Skeletal muscle satellite cell (primary cell): ENCODE results near the gene RNF126.

ENCODE experiments used
- H3K27me3 ChIP-seq: 2 replicates; pipeline ENCODE4 v1.7.0; 2013; ENCODE audit warnings: low read length; ENCODE audit not compliant: control insufficient read depth, insufficient read depth
- H3K36me3 ChIP-seq: 2 replicates; pipeline ENCODE4 v1.7.0; 2013; ENCODE audit warnings: mild to moderate bottlenecking, control low read depth, low read length; ENCODE audit not compliant: insufficient read depth
- H3K4me1 ChIP-seq: 2 replicates; pipeline ENCODE4 v1.7.0; 2013; ENCODE audit warnings: low read length; ENCODE audit not compliant: control insufficient read depth, insufficient read depth
- H3K4me2 ChIP-seq: 2 replicates; pipeline ENCODE4 v1.7.0; 2013; ENCODE audit warnings: mild to moderate bottlenecking, low read length
- H3K4me3 ChIP-seq: 2 replicates; pipeline ENCODE4 v1.7.0; 2013; ENCODE audit warnings: low read length
- H3K9ac ChIP-seq: 2 replicates; pipeline ENCODE4 v1.7.0; 2013; ENCODE audit warnings: mild to moderate bottlenecking, low read depth, low read length, moderate library complexity
- H3K9me3 ChIP-seq: replicated peaks from 2 replicates; pipeline ENCODE4 v1.7.0; 2013; ENCODE audit warnings: mild to moderate bottlenecking, control low read depth, low read length

Gene RNF126

DNA sequence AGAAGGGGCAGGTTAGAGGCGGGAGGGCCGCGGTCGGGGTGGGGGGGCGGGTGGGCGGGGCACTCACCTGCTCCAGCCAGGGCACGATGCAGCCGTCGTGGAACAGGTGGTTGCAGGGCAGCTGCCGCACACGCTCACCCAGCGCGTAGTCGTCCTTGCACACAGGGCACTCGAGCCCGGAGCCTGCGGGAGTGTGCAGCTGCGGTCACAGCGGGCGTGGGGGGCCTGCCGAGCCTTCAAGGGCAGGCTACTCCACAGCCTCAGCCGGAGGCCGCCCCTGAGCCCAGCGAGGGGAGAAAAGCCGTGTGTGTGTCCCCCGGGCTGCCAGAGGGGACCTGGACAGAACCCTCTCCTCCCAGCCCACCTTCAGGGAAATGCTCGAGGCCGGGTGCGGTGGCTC, 14.7 kb downstream of the RNF126 start:
- Histone ChIP-seq H3K4me3 (no peak overlapping the region), H3K4me2 (no peak overlapping the region), H3K9me3 (no peaks in the 10 kb centered on the region), H3K27me3 (no peaks in the 10 kb centered on the region), H3K36me3 (peaks cover 65% of the 10 kb centered on the region), H3K4me1 (no peaks in the 10 kb centered on the region), H3K9ac (no peak overlapping the region)

DNA sequence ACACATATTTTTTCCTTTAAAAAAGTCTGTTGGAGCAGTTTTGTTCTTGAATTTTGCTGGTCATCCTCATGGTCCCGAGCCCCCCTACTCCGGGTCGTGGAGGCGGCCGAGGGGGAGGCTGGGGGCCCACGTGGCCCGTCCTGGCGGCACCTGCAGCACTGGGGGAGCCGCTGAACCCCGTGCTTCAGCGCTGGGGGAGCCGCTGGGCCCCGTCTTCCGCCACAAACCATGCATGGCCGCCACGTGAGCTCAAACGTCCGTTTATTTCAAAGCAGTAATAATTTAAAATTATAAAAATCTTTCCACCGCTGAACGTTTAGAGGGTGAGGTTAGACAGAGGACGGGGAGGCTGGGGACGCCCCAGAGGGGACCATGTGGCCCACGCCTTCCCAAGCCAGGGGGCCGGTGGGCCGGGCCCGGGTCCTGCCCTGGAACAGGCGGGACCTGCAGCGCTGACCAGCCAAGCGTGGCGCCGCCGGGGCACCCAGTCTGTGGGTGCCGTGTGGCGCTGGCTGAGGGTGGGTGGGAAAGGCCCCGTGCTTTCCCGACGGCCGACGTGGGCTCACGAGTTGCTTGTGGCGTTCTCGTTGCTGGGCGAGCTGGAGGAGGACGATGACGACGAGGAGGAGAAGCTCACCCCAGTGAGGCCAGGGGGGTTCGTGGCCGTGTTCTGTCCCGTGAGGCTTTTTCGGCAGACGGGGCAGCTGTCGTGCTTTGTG, 15.3 kb downstream of the RNF126 start:
- Histone ChIP-seq H3K4me2 (no peak overlapping the region), H3K27me3 (no peaks in the 10 kb centered on the region), H3K4me1 (no peaks in the 10 kb centered on the region), H3K9me3 (no peaks in the 10 kb centered on the region), H3K36me3 (peaks cover 59% of the 10 kb centered on the region), H3K9ac (no peak overlapping the region), H3K4me3 (no peak overlapping the region)

DNA sequence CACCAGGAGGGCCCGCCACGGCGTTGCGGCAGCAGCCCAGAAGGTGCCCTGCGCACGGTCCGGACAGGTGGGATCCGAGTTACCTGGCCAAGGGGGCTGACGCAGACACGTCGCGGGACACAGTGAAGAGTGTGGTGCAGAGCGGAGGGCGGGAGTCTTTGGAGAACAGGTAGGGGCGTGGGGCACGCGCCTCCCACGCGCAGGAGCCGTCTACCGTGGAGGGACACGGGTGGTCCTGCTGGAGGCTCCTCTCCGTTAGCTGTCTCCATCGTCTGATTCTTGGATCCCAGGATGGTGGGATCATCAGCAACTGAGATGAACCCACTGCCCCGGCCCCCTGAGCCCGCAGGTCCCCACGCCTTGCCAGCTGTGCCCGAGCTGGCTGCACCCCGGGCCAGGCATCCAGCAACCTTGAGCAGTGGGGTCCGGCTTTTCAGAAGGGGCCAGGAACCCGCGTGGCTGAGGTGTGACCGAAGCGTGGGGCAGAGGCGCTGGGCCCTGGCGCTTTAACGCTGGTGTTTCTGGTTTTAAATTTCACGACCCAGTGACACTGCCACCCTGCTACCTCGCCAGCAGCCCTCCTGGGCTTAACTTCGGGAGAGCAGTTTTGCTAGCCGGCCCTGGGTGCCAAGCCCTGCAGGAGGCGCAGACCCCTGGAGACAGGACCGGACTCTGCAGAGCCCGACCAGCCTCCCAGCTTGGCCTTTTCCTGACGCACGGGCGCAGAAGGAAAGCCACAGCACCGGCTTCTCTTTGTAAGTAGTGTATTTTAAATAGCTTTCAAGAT, 16.0 kb downstream of the RNF126 start:
- H3K27me3 ChIP-seq = no peaks in the 10 kb centered on the region
- peaks cover 56% of the 10 kb centered on the region for H3K36me3 ChIP-seq
- H3K9ac ChIP-seq = no peak overlapping the region
- no peak overlapping the region for H3K4me2 ChIP-seq
- no peaks in the 10 kb centered on the region for H3K9me3 ChIP-seq
- H3K4me3 ChIP-seq = no peak overlapping the region
- H3K4me1 ChIP-seq = no peaks in the 10 kb centered on the region

DNA sequence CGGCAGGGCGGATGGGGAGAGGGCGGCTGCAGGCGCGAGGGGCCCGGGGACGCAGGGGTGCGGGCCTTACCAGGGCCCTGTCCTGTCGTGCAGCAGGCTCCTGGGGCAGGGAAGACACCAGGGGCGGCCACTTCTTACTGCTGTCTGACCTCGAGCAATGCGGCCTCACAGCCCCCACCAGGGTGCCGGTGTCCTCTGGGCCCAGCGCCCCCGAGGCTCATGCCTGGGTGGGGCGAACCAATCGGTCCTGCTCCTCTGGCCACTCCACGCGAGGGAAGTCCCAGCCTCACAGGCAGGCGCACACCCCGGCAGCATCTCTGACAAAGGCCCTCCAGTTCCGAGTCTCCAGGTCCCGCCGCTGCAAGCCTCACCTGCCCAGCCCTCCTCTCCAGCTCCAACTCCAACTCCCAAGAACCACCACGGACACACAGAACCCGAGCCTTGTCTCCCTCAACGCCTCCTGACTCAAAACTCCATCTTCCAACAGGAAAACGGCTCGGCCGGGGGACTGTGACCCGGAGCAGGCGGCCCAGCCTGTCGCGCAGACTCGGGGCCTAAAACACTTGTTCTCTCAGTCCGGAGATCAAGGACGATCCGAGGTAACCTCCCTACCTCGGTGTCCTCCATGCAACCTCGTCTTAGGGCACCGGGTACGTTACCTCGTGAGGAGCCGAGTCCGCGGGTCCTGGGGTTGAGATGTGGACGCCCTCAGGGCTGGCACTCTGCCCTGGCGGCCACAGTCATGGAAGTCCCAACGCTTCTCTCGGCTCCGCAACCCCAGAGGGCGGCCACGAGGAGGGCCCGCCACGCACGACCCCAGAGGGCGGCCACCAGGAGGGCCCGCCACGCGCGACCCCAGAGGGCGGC, 16.9 kb downstream of the RNF126 start:
- Histone ChIP-seq H3K4me3 (no peak overlapping the region), H3K4me1 (no peaks in the 10 kb centered on the region), H3K4me2 (no peak overlapping the region), H3K9me3 (no peaks in the 10 kb centered on the region), H3K36me3 (peaks cover 48% of the 10 kb centered on the region), H3K9ac (no peak overlapping the region), H3K27me3 (no peaks in the 10 kb centered on the region)

DNA sequence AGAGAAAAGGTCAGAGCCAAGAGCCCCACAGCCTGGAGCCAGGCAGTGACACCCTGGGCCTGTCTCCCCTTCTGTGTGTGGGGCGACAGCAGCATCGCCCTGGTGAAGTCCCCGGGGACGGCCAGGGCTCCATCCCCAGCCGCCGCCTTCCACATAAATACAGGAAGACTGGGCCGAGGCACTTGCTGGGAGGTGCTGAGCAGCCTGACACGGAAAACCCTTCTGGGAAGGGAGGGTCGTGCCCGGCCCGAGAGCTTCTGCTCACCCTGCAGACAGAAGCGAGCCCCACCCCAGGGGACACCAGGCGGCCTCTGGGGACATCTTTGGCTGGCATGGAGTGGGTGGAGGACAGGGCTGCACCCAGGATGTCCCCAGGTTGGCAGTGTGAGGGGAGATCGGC, 18.2 kb downstream of the RNF126 start:
- no peaks in the 10 kb centered on the region for H3K4me1 ChIP-seq
- no peaks in the 10 kb centered on the region for H3K27me3 ChIP-seq
- H3K9ac ChIP-seq = no peak overlapping the region
- no peak overlapping the region for H3K4me2 ChIP-seq
- H3K4me3 ChIP-seq = no peak overlapping the region
- H3K36me3 ChIP-seq = peaks cover 44% of the 10 kb centered on the region
- H3K9me3 ChIP-seq = no peaks in the 10 kb centered on the region

DNA sequence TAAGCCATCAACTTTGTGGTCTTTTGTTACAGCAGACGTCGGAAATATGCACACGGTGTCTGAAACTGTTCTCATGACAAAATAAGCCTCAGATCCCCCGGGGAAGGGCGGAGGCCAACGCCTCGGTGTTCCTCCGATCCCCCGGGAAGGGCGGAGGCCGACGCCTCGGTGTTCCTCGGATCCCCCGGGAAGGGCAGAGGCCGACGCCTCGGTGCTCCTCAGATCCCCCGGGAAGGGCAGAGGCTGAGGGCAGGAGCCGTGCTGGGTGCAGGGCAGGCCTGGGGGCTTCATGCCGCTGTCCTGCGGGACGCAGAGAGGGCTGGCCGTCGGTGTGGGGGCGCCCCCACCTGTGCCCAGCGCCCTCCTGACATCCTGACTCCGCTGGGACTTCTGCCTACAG, 18.7 kb downstream of the RNF126 start:
- H3K27me3 ChIP-seq = no peaks in the 10 kb centered on the region
- H3K36me3 ChIP-seq = peaks cover 41% of the 10 kb centered on the region
- H3K4me3 ChIP-seq = no peak overlapping the region
- peaks cover 1% of the 10 kb centered on the region for H3K4me1 ChIP-seq
- no peak overlapping the region for H3K4me2 ChIP-seq
- no peaks in the 10 kb centered on the region for H3K9me3 ChIP-seq
- no peak overlapping the region for H3K9ac ChIP-seq

DNA sequence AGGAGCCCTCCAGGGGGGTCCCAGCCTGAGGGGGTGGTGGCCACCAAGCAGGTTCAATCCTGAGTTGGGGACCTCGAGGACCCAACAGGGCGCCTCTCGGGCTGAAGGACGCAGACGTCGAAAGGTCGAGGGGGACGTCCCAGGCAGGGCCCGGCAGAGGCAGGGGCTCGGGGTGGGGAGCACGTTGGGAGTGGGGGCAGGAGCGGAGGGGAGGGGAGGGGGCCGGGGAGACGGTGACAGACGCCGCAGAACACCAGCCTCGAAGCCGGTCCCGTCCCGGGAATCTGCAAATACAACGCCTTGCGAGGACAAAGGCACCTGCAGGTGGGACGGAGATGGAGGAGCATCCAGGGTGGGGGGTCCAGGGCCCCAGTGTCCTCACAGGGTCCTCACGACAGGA, 19.3 kb downstream of the RNF126 start:
- peaks cover 6% of the 10 kb centered on the region for H3K4me1 ChIP-seq
- H3K36me3 ChIP-seq = peaks cover 37% of the 10 kb centered on the region
- H3K4me2 ChIP-seq = no peak overlapping the region
- H3K9me3 ChIP-seq = no peaks in the 10 kb centered on the region
- H3K4me3 ChIP-seq = no peak overlapping the region
- H3K9ac ChIP-seq = no peak overlapping the region
- no peaks in the 10 kb centered on the region for H3K27me3 ChIP-seq

DNA sequence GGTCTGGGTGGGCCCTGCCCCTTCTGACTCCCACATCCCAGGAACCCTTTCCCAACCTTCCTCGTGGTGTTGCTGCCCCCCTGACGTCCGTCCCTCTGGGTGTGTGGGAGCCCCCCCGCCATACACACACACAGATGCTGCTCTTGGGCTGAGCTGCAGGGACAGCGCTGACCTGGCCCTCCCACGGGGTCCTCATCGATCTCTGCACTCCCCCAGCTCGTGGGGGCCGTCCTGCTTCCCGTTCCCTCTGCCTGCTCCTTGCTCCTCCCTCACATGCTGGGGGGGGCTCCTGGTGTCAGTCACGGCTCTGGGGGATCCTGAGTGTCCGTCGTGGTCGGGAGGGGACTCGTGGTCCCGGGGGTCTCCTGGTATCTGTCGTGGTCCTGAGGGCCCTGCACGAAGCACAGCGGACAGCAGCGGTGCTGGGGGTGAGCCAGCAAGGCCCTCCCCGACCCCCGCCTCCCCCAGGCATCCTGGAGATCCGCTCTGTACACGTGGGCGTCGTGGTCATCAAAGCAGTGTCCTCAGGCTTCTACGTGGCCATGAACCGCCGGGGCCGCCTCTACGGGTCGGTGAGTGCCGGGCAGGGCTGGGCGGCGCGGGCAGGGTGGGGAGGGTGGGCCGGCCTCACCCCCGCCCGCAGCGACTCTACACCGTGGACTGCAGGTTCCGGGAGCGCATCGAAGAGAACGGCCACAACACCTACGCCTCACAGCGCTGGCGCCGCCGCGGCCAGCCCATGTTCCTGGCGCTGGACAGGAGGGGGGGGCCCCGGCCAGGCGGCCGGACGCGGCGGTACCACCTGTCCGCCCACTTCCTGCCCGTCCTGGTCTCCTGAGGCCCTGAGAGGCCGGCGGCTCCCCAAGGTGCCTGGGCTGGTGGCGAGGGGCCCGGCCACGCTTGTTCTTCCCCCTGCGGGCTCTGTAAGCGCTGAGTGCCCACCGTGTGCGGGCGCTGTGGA, 20.0 kb downstream of the RNF126 start:
- H3K4me3 ChIP-seq = no peak overlapping the region
- H3K9ac ChIP-seq = no peak overlapping the region
- no peak overlapping the region for H3K4me2 ChIP-seq
- peaks cover 6% of the 10 kb centered on the region for H3K4me1 ChIP-seq
- no peaks in the 10 kb centered on the region for H3K9me3 ChIP-seq
- H3K36me3 ChIP-seq = peaks cover 33% of the 10 kb centered on the region
- no peaks in the 10 kb centered on the region for H3K27me3 ChIP-seq

DNA sequence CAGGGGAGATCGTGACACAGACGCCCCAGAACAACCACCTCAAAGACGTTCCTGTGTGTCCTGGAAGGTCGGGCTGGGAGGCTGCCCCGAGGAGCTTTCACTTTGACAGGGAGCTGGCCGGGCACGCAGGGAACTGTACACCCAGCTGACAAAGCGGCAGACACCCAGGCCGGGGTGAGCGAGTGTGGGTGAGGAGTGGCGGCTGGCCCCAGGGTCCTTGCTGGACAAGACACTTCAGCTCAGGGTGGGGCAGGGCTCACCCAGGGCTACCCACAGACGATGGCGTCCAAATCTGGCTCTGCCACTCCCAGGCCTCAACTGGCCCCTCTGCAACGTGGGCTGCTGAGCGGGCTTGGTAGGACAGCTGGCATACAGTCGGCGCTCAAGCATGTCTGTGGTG, 21.3 kb downstream of the RNF126 start:
- H3K4me1 ChIP-seq = peaks cover 6% of the 10 kb centered on the region
- no peaks in the 10 kb centered on the region for H3K27me3 ChIP-seq
- H3K4me3 ChIP-seq = no peak overlapping the region
- no peak overlapping the region for H3K4me2 ChIP-seq
- no peak overlapping the region for H3K9ac ChIP-seq
- H3K9me3 ChIP-seq = no peaks in the 10 kb centered on the region
- peaks cover 22% of the 10 kb centered on the region for H3K36me3 ChIP-seq

DNA sequence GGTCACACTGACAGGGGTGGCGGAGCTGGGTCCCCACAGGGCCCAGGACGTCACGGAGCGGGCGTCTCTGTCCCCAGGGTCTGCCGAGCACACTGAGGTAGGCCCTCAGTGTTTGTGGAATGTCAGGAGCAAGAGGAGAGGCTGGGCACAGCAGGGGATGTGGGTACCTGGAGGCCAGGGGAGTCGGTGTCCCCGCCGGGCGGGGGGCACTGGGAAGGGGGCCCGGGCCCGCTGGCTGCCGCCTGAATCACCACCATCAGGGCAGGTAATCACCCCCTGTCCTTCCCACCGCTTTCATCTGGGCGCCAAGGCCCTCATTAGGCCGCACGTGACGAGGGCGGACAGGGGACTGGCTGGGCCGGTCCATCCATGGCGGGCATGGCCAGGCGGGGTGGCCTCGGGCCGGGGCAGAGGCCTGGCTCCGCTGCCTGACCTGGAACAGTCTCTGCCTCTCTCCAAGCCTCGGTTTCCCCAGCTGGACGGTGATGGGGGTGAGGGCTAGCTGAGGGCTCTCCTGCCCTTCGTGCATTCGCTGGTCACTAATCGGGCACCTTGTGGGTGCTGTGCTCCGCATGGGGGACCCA, 22.3 kb downstream of the RNF126 start:
- H3K4me1 ChIP-seq = peaks cover 6% of the 10 kb centered on the region
- no peak overlapping the region for H3K9ac ChIP-seq

More for the DNA sequence above, 22.3 kb downstream of the RNF126 start:
- Histone ChIP-seq H3K36me3 (peaks cover 12% of the 10 kb centered on the region), H3K9me3 (no peaks in the 10 kb centered on the region), H3K4me2 (no peak overlapping the region), H3K4me3 (no peak overlapping the region), H3K27me3 (no peaks in the 10 kb centered on the region)
